GM12878 (cell line): Measurements from ENCODE around the gene SPHK1. TPM values are rescaled to one million over a fixed set of nuclear protein-coding genes. Genes with fewer than 3 reads are reported as not detected.

Experiments
- ATAC-seq: fragments of 200-7000 bp; cut with Tn5 transposase; 3 replicates; pipeline ENCODE4 v1.9.1; 2020; ENCODE audit warnings: mild to moderate bottlenecking, moderate library complexity
- BruUV-seq: library from RNA; stranded (reverse); fragments of 400-500 nt; replicated peaks from 2 replicates; lab custom pipeline; 2021; lab: Mats Ljungman, UMichigan
- CTCF ChIA-PET: fragments of 300-600 bp; sonication (Branson Sonifier 250); formaldehyde crosslinking; extraction: SDS; loops from one replicate; lab custom pipeline; 2021; ENCODE audit warnings: inconsistent platforms; lab: Yijun Ruan, JAX
- POLR2A ChIA-PET: fragments of 350-600 bp; formaldehyde crosslinking; extraction: SDS; loops from one replicate; lab custom pipeline; 2021; ENCODE audit warnings: inconsistent platforms; lab: Charles Lee
- RAD21 ChIA-PET: fragments of 300-600 bp; sonication (Branson Sonifier 250); formaldehyde crosslinking; loops from one replicate; lab custom pipeline; 2023; ENCODE audit warnings: antibody characterized with exemption; ENCODE audit not compliant: unreplicated experiment; lab: Charles Lee
- SMC1A ChIA-PET: fragments of 300-600 bp; sonication (Branson Sonifier 250); formaldehyde crosslinking; loops from one replicate; lab custom pipeline; 2023; ENCODE audit not compliant: unreplicated experiment, uncharacterized antibody; lab: Charles Lee
- DNase-seq: peaks from one replicate; pipeline ENCODE4 v3.0.0-alpha.2; 2011; ENCODE audit warnings: low read depth, low spot score
- FAIRE-seq: peaks from 3 replicates; lab custom pipeline; 2011; peaks lifted over from hg19 to GRCh38; lab: Jason Lieb, UNC
- H2AFZ ChIP-seq: 2 replicates; pipeline ENCODE4 v1.6.0; 2011; ENCODE audit warnings: low read depth, low read length, control low read depth; ENCODE audit not compliant: control insufficient read depth
- H3K27ac ChIP-seq: 2 replicates; pipeline ENCODE4 v1.5.1; 2011; ENCODE audit warnings: control low read depth; ENCODE audit not compliant: control insufficient read depth, insufficient read depth
- H3K27me3 ChIP-seq, 2 experiments: replicated peaks in 1 of 2; 2 replicates each; pipeline versions ENCODE4 v1.6.0 to v1.6.1; 2011; ENCODE audit warnings: low read length in 1 of 2; ENCODE audit not compliant: control insufficient read depth in 2 of 2, insufficient read depth in 2 of 2
- H3K36me3 ChIP-seq, 2 experiments: 2 replicates each; pipeline ENCODE4 v1.5.1; 2011; ENCODE audit warnings: low read length in 1 of 2; ENCODE audit not compliant: control insufficient read depth in 2 of 2, insufficient read depth in 2 of 2
- H3K4me1 ChIP-seq: 2 replicates; pipeline ENCODE4 v1.6.1; 2011; ENCODE audit warnings: mild to moderate bottlenecking, low read length, moderate library complexity, mixed read lengths; ENCODE audit not compliant: control insufficient read depth, insufficient read depth
- H3K4me2 ChIP-seq: 2 replicates; pipeline ENCODE4 v1.6.0; 2011; ENCODE audit warnings: control low read depth; ENCODE audit not compliant: control insufficient read depth, insufficient read depth
- H3K4me3 ChIP-seq: fragments of 200-600 bp; sonication (generic); 2 replicates; pipeline ENCODE4 v1.5.1; 2016
- H3K79me2 ChIP-seq: 2 replicates; pipeline ENCODE4 v1.6.0; 2011; ENCODE audit warnings: low read length; ENCODE audit not compliant: control insufficient read depth, insufficient read depth
- H3K9ac ChIP-seq: 2 replicates; pipeline ENCODE4 v1.8.0; 2011; ENCODE audit warnings: low read length, control low read depth, mixed read lengths; ENCODE audit not compliant: control insufficient read depth, insufficient read depth
- H3K9me3 ChIP-seq: replicated peaks from 3 replicates; pipeline ENCODE4 v1.5.1; 2011; ENCODE audit warnings: mild to moderate bottlenecking, low read length; ENCODE audit not compliant: control insufficient read depth, insufficient read depth
- H4K20me1 ChIP-seq: 2 replicates; pipeline ENCODE4 v1.6.0; 2011; ENCODE audit not compliant: control insufficient read depth, insufficient read depth
- ATF7 ChIP-seq: fragments of 450-650 bp; IDR thresholded peaks from 2 replicates; pipeline ENCODE4 v1.6.1; 2016; ENCODE audit warnings: low read depth, mild to moderate bottlenecking
- BCL3 ChIP-seq: IDR thresholded peaks from 2 replicates; pipeline ENCODE4 v1.6.1; 2011; ENCODE audit warnings: borderline replicate concordance, low read depth, mild to moderate bottlenecking, moderate library complexity, low read length; ENCODE audit not compliant: insufficient read depth, poor library complexity, severe bottlenecking
- KAT2A ChIP-seq: conservative IDR thresholded peaks from 2 replicates; pipeline ENCODE4 v1.6.1; 2011; ENCODE audit warnings: low read depth, low read length; ENCODE audit not compliant: control insufficient read depth
- NFYB ChIP-seq: IDR thresholded peaks from 2 replicates; pipeline ENCODE4 v1.6.1; 2011; ENCODE audit warnings: low read depth, mild to moderate bottlenecking, low read length, improper control_type of control experiment, moderate library complexity; ENCODE audit not compliant: insufficient read depth
- RAD51 ChIP-seq: fragments of 450-650 bp; IDR thresholded peaks from 2 replicates; pipeline ENCODE4 v1.6.1; 2016; ENCODE audit warnings: moderate library complexity, mild to moderate bottlenecking, inconsistent platforms
- SMAD5 ChIP-seq: IDR thresholded peaks from 2 replicates; pipeline ENCODE4 v1.6.1; 2016; ENCODE audit warnings: antibody characterized with exemption, low read depth
- TCF3 ChIP-seq: IDR thresholded peaks from 2 replicates; pipeline ENCODE4 v1.6.1; 2012; ENCODE audit warnings: low read depth, mild to moderate bottlenecking, low read length, borderline replicate concordance; ENCODE audit not compliant: insufficient read depth
- WGBS: methylation state at CpG from one replicate; pipeline ENCODE4 v1.1.6; 2016; ENCODE audit warnings: low lambda C conversion rate; ENCODE audit not compliant: insufficient replicate concordance, insufficient coverage; ENCODE audit errors: missing lambda C conversion rate; 5-methylcytosine and 5-hydroxymethylcytosine counted together
- in situ Hi-C: fragments of 300-500 bp; cut with MboI; formaldehyde crosslinking; loops from 9 replicates; pipeline ENCODE4 v1.14.3; 2018; ENCODE audit warnings: mixed read lengths
- intact Hi-C: fragments of 100-400 bp; cut with micrococcal nuclease; formaldehyde crosslinking; loops from one replicate; pipeline ENCODE4 v1.14.2; 2022; ENCODE audit not compliant: unreplicated experiment
- polyA plus RNA-seq, 11 experiments: library from polyadenylated mRNA; depleted of rRNA in 4 of 11; unstranded in 6 of 11; stranded (reverse) in 5 of 11; fragments of >200 nt; fragmentation: Nextera tagmentation in 4 of 11; fragmentation: Illumina TruSeq in 1 of 11; extraction: Ambion mirVana in 4 of 11; extraction: Trizol in 1 of 11; gene quantifications; 1 replicate in 1 of 11; 2 replicates in 10 of 11; pipeline versions ENCODE4 v1.2.1 to v1.2.3, GENCODE V29; 2011 to 2016; ENCODE audit warnings: inconsistent platforms in 2 of 11, missing spikeins in 2 of 11, low read depth in 1 of 11
- total RNA-seq, 4 experiments: library from RNA; depleted of rRNA in 3 of 4; stranded (reverse); fragments of >200 nt in 3 of 4; fragmentation: Illumina TruSeq in 1 of 4; extraction: Trizol in 1 of 4; gene quantifications; 2 replicates each; pipeline versions ENCODE4 v1.2.1 to v1.2.3, GENCODE V29; 2013 to 2021
- TF ChIP-seq, protein P1 (sequence below): IDR thresholded peaks from 2 replicates; pipeline ENCODE4 v1.6.1; 2012; ENCODE audit warnings: mild to moderate bottlenecking, low read depth, low read length

Gene SPHK1
- total and polyA plus RNA-seq, 10 of the 15 experiments (the other 5 are each of a cell fraction or from before 2014, with no cell fraction given), result 0.09 to 1.1 (median 0.36) TPM; not detected in 2

GRCh38 chr17:76386966-76387765 is 2.8 kb downstream of the SPHK1 start:
- DNase-seq (no peak), ATAC-seq (no peak), FAIRE-seq (no peak)
- Histone ChIP-seq H3K79me2 (no peaks in the 10 kb centered on the region), H4K20me1 (no peaks in the 10 kb centered on the region), H3K36me3 (peaks cover 2 to 8% of the 10 kb centered on the region in 2 experiments; a peak in 3 of 4 replicates), H2AFZ (no peak overlapping the region), H3K9me3 (no peaks in the 10 kb centered on the region), H3K4me2 (no peak overlapping the region), H3K4me3 (no peak overlapping the region), H3K9ac (no peak overlapping the region), H3K4me1 (peaks cover 24% of the 10 kb centered on the region), H3K27me3 (peaks cover 2 to 6% of the 10 kb centered on the region in 2 experiments; a peak in 2 of 4 replicates), H3K27ac (no peak overlapping the region)
- BruUV-seq, result no TSS peak
- TF ChIP-seq RAD51 (no peak), KAT2A (no peak), BCL3 (no peak), ATF7 (no peak), TCF3 (no peak), SMAD5 (no peak), NFYB (no peak)
- TF ChIP-seq, protein P1, sequence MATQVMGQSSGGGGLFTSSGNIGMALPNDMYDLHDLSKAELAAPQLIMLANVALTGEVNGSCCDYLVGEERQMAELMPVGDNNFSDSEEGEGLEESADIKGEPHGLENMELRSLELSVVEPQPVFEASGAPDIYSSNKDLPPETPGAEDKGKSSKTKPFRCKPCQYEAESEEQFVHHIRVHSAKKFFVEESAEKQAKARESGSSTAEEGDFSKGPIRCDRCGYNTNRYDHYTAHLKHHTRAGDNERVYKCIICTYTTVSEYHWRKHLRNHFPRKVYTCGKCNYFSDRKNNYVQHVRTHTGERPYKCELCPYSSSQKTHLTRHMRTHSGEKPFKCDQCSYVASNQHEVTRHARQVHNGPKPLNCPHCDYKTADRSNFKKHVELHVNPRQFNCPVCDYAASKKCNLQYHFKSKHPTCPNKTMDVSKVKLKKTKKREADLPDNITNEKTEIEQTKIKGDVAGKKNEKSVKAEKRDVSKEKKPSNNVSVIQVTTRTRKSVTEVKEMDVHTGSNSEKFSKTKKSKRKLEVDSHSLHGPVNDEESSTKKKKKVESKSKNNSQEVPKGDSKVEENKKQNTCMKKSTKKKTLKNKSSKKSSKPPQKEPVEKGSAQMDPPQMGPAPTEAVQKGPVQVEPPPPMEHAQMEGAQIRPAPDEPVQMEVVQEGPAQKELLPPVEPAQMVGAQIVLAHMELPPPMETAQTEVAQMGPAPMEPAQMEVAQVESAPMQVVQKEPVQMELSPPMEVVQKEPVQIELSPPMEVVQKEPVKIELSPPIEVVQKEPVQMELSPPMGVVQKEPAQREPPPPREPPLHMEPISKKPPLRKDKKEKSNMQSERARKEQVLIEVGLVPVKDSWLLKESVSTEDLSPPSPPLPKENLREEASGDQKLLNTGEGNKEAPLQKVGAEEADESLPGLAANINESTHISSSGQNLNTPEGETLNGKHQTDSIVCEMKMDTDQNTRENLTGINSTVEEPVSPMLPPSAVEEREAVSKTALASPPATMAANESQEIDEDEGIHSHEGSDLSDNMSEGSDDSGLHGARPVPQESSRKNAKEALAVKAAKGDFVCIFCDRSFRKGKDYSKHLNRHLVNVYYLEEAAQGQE, result no peak
- CTCF ChIA-PET, result interaction anchor here (0.6 to 4.2 kb wide), 12 partner anchors 11 to 217 kb away, joined by 3 to 46 read pairs (median 4); partner anchors contain the start of gene PRPSAP1
- RAD21 ChIA-PET, result interaction anchor here (0.9 to 1.5 kb wide), 2 partner anchors 34 to 71 kb away, joined by 3 to 4 read pairs; partner anchors contain the start of gene PRPSAP1
- 92% methylated on average over 31 of the region's 31 CpGs for WGBS
- POLR2A ChIA-PET, result interaction anchor here (0.6 kb wide), 1 partner anchor 283 kb away, joined by 3 read pairs; the partner anchor contains the start of gene EXOC7
- in situ Hi-C loops (no loop called here), intact Hi-C loops (loop anchor here (10.0 kb wide), 1 partner anchor 262 kb away; no protein-coding TSS in a partner anchor)
- SMC1A ChIA-PET, result interaction anchor here (0.8 to 2.3 kb wide), 4 partner anchors 9 to 35 kb away, joined by 3 to 5 read pairs (median 5); no protein-coding TSS in a partner anchor
